ENCODE measurements around the gene RNF166. TPM values are rescaled to one million over a fixed set of nuclear protein-coding genes. Genes with fewer than 3 reads are reported as not detected.
A peak's percentile ranks its signal among the peaks of the same experiment; 100 is the strongest.

The RNF166 gene, protein sequence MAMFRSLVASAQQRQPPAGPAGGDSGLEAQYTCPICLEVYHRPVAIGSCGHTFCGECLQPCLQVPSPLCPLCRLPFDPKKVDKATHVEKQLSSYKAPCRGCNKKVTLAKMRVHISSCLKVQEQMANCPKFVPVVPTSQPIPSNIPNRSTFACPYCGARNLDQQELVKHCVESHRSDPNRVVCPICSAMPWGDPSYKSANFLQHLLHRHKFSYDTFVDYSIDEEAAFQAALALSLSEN
- 10 to 100 TPM in 1 of 2 donors, 1 to 10 TPM in 1; 5.2 to 11.7 TPM for polyA plus RNA-seq

DNA sequence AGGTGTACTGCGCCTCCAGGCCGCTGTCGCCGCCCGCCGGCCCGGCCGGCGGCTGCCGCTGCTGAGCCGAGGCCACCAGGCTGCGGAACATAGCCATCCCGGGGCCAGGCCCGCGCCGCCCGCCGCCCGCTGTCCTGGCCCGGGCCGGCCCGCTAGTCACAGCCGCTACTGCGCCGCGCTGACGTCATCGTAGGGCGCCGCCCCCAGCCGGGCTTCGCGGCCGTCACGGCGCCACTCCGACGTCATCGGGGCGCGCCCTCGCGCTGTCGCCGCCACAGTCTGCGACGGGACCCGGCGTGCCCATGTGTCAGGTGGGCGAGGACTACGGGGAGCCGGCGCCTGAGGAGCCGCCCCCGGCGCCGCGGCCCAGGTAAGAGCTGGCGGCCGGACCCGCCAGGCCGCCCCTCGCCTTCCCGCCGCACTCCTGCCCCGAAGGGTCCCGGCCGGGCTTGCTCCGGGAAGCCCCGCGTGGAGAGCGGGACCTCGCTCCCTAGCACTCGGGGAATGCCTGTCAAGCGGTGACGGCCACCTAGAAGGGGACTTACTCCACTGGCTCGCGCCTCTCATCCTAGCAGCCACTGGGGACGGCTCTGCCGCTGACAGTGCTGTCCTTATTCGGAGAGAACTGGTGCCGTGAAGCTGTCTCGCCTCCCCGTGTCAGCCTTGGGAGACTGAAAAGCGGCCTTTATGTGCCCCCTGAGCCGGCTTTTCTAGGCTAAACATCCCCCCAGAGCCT, at the start of gene RNF166, which contains the start of gene CTU2:
TSS of gene RNF166 (minus strand) at position 180 of the 736 bp plus-strand sequence. CDS start at position 97, 83 bp downstream.
TSS of gene CTU2 (plus strand) at position 275 of the 736 bp plus-strand sequence. CDS start at position 303, 28 bp downstream.
- peak within 1 kb of the TSS; percentile 74 to 92 for H3K27ac ChIP-seq (ENCODE audit: low read depth in 2 of 2, low read length in 1 of 2)
- no peaks in the 10 kb centered on the region for H3K27me3 ChIP-seq (ENCODE audit: control insufficient read depth in 1 of 2, insufficient read depth in 2 of 2, low read length in 2 of 2)
- WGBS, 2 donors = 0% methylated on average over 67 to 86 of the region's 86 CpGs
- H3K9me3 ChIP-seq (ENCODE audit: control insufficient read depth in 2 of 2, insufficient read depth in 1 of 2, low read depth in 1 of 2, low read length in 1 of 2) = no peaks in the 10 kb centered on the region
- peaks cover 3 to 10% of the 10 kb centered on the region in 2 donors for H3K4me1 ChIP-seq (ENCODE audit: control insufficient read depth in 2 of 2, insufficient read depth in 2 of 2, low read length in 1 of 2)
- H3K4me3 ChIP-seq (ENCODE audit: low read depth in 1 of 2, low read length in 2 of 2) = peak within 1 kb of the TSS; percentile 81 to 91
- peaks cover 0 to 6% of the 10 kb centered on the region in 2 donors for H3K36me3 ChIP-seq (ENCODE audit: control insufficient read depth in 2 of 2, insufficient read depth in 2 of 2, low read length in 1 of 2)

DNA sequence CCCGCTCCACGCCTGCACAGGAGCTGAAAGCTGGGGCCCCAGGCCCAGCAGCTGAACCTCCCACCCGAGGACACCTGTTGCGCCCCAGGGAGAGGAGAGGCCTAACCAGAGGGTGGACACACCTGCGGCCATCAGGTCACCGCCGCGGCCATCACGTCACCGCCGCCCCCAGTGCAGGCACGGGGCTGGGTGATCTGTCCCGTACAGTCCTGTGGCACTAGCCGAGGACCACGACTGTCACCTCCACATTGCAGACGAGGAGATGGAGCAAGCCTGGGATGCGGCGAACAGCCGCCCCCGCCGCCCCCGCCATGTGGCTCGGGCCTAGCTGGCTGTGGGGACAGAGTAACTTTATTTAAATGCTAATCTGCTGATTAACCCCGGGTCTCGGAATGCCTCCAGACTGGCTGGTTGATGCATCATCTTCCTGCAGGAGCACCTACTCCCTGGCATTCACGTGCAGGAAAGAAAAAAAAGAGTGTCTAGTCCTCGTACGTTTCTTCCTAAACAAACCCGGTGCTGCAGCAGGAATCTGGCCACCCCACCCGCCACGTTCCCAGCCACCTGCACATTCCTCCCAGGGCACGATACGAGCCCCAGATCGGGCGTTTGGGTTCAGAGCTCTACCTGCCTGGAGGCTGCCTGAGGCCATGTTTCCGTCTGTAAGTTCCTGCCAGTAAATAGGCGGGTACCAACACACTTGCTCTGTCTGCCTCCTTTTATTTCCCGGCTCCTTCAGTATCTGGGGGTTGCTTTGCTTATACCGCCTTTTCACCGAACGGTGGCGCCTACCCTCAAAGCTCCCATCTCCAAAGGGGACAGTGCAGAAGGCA, 48.9 kb upstream of the RNF166 start:
- WGBS, 2 donors = 41 to 59% methylated on average over 42 of the region's 42 CpGs
- Histone ChIP-seq H3K27ac (ENCODE audit: low read depth in 2 of 2, low read length in 1 of 2) (peak overlapping the region; percentile 13 to 44), H3K36me3 (ENCODE audit: control insufficient read depth in 2 of 2, insufficient read depth in 2 of 2, low read length in 1 of 2) (peaks cover 0 to 8% of the 10 kb centered on the region in 2 donors), H3K4me3 (ENCODE audit: low read depth in 1 of 2, low read length in 2 of 2) (no peak overlapping the region), H3K9me3 (ENCODE audit: control insufficient read depth in 2 of 2, insufficient read depth in 1 of 2, low read depth in 1 of 2, low read length in 1 of 2) (no peaks in the 10 kb centered on the region), H3K4me1 (ENCODE audit: control insufficient read depth in 2 of 2, insufficient read depth in 2 of 2, low read length in 1 of 2) (peaks cover 6 to 34% of the 10 kb centered on the region in 2 donors), H3K27me3 (ENCODE audit: control insufficient read depth in 1 of 2, insufficient read depth in 2 of 2, low read length in 2 of 2) (no peaks in the 10 kb centered on the region)

DNA sequence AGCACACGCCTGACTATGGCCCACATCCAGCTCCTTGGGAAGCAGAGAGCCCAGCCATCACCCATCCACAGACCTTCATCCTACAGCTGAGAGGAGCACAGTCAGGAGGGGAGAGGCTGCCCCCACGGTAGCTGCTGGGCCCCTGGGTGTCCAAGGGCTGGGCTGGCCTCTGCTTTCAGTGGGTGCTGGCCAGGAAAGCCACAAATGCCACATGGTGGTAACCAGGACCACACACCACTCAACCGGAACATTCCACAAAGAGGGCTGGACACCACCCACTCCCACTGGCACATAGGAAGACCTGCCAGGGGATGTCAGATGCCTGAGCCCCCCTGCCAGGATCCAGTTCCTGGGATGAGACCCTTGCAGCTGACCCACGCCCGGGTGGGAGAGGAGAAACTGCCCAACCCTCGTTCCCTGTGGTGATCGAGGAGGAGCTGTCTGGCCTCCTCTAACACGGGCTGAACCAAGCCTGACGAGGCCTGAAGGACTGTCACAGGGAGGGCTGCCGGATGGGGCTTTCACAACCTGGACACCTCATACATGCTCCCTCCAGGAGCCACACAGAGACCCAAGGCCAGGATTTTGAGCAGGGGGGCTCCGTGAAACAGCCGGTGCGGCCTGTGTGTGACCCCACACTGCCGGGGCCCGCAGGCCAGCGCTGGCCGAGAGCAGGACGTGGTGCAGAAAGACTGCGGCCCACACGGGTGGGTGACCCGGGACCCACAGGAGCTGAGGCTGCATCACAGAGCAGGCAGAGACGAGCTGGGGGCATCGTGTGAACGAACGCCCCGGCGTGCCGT, 48.1 kb upstream of the RNF166 start:
- no peaks in the 10 kb centered on the region for H3K27me3 ChIP-seq (ENCODE audit: control insufficient read depth in 1 of 2, insufficient read depth in 2 of 2, low read length in 2 of 2)
- H3K4me1 ChIP-seq (ENCODE audit: control insufficient read depth in 2 of 2, insufficient read depth in 2 of 2, low read length in 1 of 2) = peaks cover 6 to 31% of the 10 kb centered on the region in 2 donors
- H3K4me3 ChIP-seq (ENCODE audit: low read depth in 1 of 2, low read length in 2 of 2) = no peak overlapping the region
- H3K9me3 ChIP-seq (ENCODE audit: control insufficient read depth in 2 of 2, insufficient read depth in 1 of 2, low read depth in 1 of 2, low read length in 1 of 2) = no peaks in the 10 kb centered on the region
- peaks cover 0 to 10% of the 10 kb centered on the region in 2 donors for H3K36me3 ChIP-seq (ENCODE audit: control insufficient read depth in 2 of 2, insufficient read depth in 2 of 2, low read length in 1 of 2)
- peak overlapping the region in 1 of 2 donors; percentile 53 for H3K27ac ChIP-seq (ENCODE audit: low read depth in 2 of 2, low read length in 1 of 2)
- WGBS, 2 donors = 85 to 86% methylated on average over 28 of the region's 28 CpGs

DNA sequence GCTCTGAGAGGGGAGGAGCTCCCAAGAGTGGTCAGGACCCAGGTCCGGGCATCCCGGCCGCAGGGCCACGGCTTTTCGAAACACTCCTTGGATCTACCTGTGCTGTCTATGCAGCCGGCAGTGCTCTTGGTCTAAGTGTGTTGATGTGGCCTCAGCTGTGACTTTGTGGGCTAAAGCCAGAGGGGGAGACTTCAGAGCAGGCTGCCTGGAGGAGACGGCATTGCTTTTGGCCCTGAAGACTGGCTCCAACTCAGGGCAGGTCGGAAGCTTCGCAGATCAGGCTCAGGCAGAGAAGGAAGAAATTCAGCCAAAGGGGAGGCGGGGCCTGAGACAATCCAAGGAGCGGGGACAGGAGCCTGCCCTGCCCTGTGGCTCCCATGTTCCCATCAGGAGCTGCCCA, 47.4 kb upstream of the RNF166 start:
- Histone ChIP-seq H3K27ac (ENCODE audit: low read depth in 2 of 2, low read length in 1 of 2) (no peak overlapping the region), H3K36me3 (ENCODE audit: control insufficient read depth in 2 of 2, insufficient read depth in 2 of 2, low read length in 1 of 2) (peaks cover 0 to 9% of the 10 kb centered on the region in 2 donors)
- 76 to 82% methylated on average over 11 of the region's 11 CpGs for WGBS, 2 donors

DNA sequence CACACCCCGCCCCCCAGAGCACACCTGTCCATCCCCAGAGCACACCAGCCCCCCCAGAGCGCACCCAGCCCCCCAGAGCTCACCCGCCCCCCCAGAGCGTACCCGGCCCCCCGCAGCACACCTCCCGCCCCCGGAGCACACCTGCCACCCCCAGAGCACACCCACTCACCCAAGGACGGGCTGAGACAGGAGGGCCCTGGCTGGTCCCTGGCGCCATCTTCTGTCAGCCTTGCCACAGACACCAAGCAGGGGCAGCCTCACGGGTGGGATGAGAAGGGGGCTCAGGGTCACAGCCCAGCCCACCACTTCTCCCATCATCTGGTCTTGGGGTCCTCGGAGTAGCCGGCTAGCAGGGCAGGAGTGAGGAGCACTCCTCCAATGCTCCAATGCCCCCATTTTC, 47.0 kb upstream of the RNF166 start:
- WGBS, 2 donors = 84% methylated on average over 10 to 13 of the region's 13 CpGs
- Histone ChIP-seq H3K27ac (ENCODE audit: low read depth in 2 of 2, low read length in 1 of 2) (no peak overlapping the region), H3K4me1 (ENCODE audit: control insufficient read depth in 2 of 2, insufficient read depth in 2 of 2, low read length in 1 of 2) (peaks cover 6 to 28% of the 10 kb centered on the region in 2 donors)

More for the DNA sequence above, 47.4 kb upstream of the RNF166 start:
- H3K4me3 ChIP-seq (ENCODE audit: low read depth in 1 of 2, low read length in 2 of 2) = no peak overlapping the region
- no peaks in the 10 kb centered on the region for H3K9me3 ChIP-seq (ENCODE audit: control insufficient read depth in 2 of 2, insufficient read depth in 1 of 2, low read depth in 1 of 2, low read length in 1 of 2)
- no peaks in the 10 kb centered on the region for H3K27me3 ChIP-seq (ENCODE audit: control insufficient read depth in 1 of 2, insufficient read depth in 2 of 2, low read length in 2 of 2)
- H3K4me1 ChIP-seq (ENCODE audit: control insufficient read depth in 2 of 2, insufficient read depth in 2 of 2, low read length in 1 of 2) = peaks cover 6 to 31% of the 10 kb centered on the region in 2 donors

DNA sequence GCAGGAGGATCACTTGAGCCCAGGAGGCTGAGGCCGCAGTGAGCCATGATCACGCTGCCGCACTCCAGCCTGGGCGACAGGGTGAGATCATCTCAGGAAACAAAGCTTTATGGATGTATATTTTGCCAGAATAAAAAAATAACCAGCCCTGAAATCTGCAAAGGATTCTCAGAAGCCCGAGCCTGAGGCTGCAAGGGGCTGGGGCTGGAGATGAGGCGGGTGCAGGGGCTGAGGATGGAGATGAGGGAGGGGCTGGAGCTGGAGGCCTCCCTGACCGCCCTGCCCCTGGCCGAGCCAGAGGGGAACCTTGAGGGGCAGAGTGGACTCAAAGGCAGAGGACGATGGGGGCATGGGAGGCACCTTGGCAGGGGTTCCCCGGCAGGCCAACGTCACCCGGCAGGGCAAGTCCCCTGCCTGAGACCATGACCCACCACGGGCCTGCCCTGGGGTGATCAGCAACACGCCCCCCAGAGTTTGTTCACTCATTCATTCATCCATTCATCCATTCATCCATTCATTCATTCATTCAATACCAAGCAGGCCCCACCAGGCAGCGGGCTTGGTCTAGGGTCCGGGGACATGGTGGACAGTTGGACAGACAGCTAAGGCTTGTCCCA, 46.3 kb upstream of the RNF166 start:
- Histone ChIP-seq H3K36me3 (ENCODE audit: control insufficient read depth in 2 of 2, insufficient read depth in 2 of 2, low read length in 1 of 2) (peaks cover 0 to 9% of the 10 kb centered on the region in 2 donors), H3K4me1 (ENCODE audit: control insufficient read depth in 2 of 2, insufficient read depth in 2 of 2, low read length in 1 of 2) (peaks cover 6 to 30% of the 10 kb centered on the region in 2 donors), H3K27me3 (ENCODE audit: control insufficient read depth in 1 of 2, insufficient read depth in 2 of 2, low read length in 2 of 2) (no peaks in the 10 kb centered on the region), H3K9me3 (ENCODE audit: control insufficient read depth in 2 of 2, insufficient read depth in 1 of 2, low read depth in 1 of 2, low read length in 1 of 2) (no peaks in the 10 kb centered on the region), H3K27ac (ENCODE audit: low read depth in 2 of 2, low read length in 1 of 2) (no peak overlapping the region), H3K4me3 (ENCODE audit: low read depth in 1 of 2, low read length in 2 of 2) (no peak overlapping the region)
- 83 to 92% methylated on average over 15 to 16 of the region's 16 CpGs for WGBS, 2 donors

More for the DNA sequence above, 47.0 kb upstream of the RNF166 start:
- Histone ChIP-seq H3K27me3 (ENCODE audit: control insufficient read depth in 1 of 2, insufficient read depth in 2 of 2, low read length in 2 of 2) (no peaks in the 10 kb centered on the region), H3K9me3 (ENCODE audit: control insufficient read depth in 2 of 2, insufficient read depth in 1 of 2, low read depth in 1 of 2, low read length in 1 of 2) (no peaks in the 10 kb centered on the region), H3K36me3 (ENCODE audit: control insufficient read depth in 2 of 2, insufficient read depth in 2 of 2, low read length in 1 of 2) (peaks cover 0 to 9% of the 10 kb centered on the region in 2 donors), H3K4me3 (ENCODE audit: low read depth in 1 of 2, low read length in 2 of 2) (no peak overlapping the region)

DNA sequence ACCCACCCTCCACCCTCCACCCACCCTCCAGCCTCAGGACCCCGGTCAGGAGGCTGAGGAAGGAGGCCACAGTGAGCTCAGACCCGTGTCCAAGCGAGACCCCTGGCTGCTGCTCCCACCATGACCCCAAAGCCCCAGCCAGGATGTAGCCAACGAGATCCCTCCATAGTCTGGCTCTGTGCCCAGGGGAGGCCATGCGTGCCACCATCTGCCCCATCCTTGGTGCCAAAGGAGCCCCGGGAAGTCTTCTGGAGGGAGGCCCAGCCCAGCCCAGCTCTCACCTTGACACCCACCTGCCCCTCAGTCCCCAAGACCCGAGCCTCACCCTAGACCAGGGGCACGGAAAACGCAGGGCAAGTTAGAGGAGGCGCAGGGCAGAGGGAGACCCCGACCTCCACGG, 44.6 kb upstream of the RNF166 start:
- H3K4me3 ChIP-seq (ENCODE audit: low read depth in 1 of 2, low read length in 2 of 2) = no peak overlapping the region
- H3K27me3 ChIP-seq (ENCODE audit: control insufficient read depth in 1 of 2, insufficient read depth in 2 of 2, low read length in 2 of 2) = no peaks in the 10 kb centered on the region
- H3K36me3 ChIP-seq (ENCODE audit: control insufficient read depth in 2 of 2, insufficient read depth in 2 of 2, low read length in 1 of 2) = peaks cover 0 to 9% of the 10 kb centered on the region in 2 donors
- no peaks in the 10 kb centered on the region for H3K9me3 ChIP-seq (ENCODE audit: control insufficient read depth in 2 of 2, insufficient read depth in 1 of 2, low read depth in 1 of 2, low read length in 1 of 2)
- WGBS, 2 donors = 80 to 81% methylated on average over 12 of the region's 12 CpGs
- H3K27ac ChIP-seq (ENCODE audit: low read depth in 2 of 2, low read length in 1 of 2) = no peak overlapping the region
- peaks cover 4 to 26% of the 10 kb centered on the region in 2 donors for H3K4me1 ChIP-seq (ENCODE audit: control insufficient read depth in 2 of 2, insufficient read depth in 2 of 2, low read length in 1 of 2)

DNA sequence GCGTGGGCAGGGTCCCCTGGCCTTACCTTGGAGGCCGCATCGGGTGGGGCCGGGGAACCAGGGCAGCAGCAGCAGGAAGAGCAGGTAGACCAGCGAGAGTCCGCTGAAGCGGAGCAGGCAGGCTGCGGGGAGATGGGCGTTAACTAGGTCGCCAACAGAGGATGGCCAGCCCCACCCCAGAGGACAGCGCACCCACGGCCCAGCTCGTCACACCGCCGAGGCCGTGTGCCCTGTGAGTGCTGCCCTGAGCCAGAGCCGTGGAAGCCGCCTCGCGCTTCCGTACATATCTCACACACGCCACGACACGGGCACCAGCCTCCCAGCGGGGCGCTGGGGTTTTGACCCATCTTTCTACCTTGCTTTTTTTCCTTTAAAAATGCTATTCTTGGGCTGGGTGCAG, 43.1 kb upstream of the RNF166 start:
- H3K9me3 ChIP-seq (ENCODE audit: control insufficient read depth in 2 of 2, insufficient read depth in 1 of 2, low read depth in 1 of 2, low read length in 1 of 2) = no peaks in the 10 kb centered on the region
- peaks cover 0 to 19% of the 10 kb centered on the region in 2 donors for H3K4me1 ChIP-seq (ENCODE audit: control insufficient read depth in 2 of 2, insufficient read depth in 2 of 2, low read length in 1 of 2)
- H3K36me3 ChIP-seq (ENCODE audit: control insufficient read depth in 2 of 2, insufficient read depth in 2 of 2, low read length in 1 of 2) = peaks cover 0 to 9% of the 10 kb centered on the region in 2 donors
- H3K4me3 ChIP-seq (ENCODE audit: low read depth in 1 of 2, low read length in 2 of 2) = no peak overlapping the region
- 92 to 96% methylated on average over 26 of the region's 26 CpGs for WGBS, 2 donors
- H3K27ac ChIP-seq (ENCODE audit: low read depth in 2 of 2, low read length in 1 of 2) = no peak overlapping the region
- no peaks in the 10 kb centered on the region for H3K27me3 ChIP-seq (ENCODE audit: control insufficient read depth in 1 of 2, insufficient read depth in 2 of 2, low read length in 2 of 2)

All from esophagus (tissue), 2 donors.